Brain pericyte (primary cell): Measurements from ENCODE around the gene FMNL2.
"Not testable (repeated sequence)": the region's sequence is repeated elsewhere in the genome, so short reads cannot be mapped to it uniquely, and the experiment has no call there.

ENCODE experiments used
- DNase-seq: peaks from one replicate; pipeline ENCODE4 v3.0.0-alpha.2; 2012; ENCODE audit warnings: low read depth, low spot score

Gene FMNL2

GRCh38 chr2:152335016-152335725, at the start of gene FMNL2:
TSS of gene FMNL2 (plus strand) at chr2:152335174.
- no peak for DNase-seq

- no peak for DNase-seq
Observed at GRCh38 chr2:152292991-152293390, 42.0 kb upstream of the FMNL2 start.

- no peak for DNase-seq
Observed at GRCh38 chr2:152297715-152298114, 37.3 kb upstream of the FMNL2 start.

GRCh38 chr2:152298754-152299153, 36.2 kb upstream of the FMNL2 start:
- no peak for DNase-seq

GRCh38 chr2:152301131-152301530, 33.8 kb upstream of the FMNL2 start:
- DNase-seq = no peak

GRCh38 chr2:152303951-152304350, 31.0 kb upstream of the FMNL2 start:
- no peak for DNase-seq

GRCh38 chr2:152304836-152305235, 30.1 kb upstream of the FMNL2 start:
- DNase-seq = no peak

- DNase-seq = no peak
Observed at GRCh38 chr2:152307863-152308262, 27.1 kb upstream of the FMNL2 start.

GRCh38 chr2:152309352-152310214, 25.4 kb upstream of the FMNL2 start:
- no peak for DNase-seq

GRCh38 chr2:152319822-152320570, 15.0 kb upstream of the FMNL2 start:
- no peak for DNase-seq

- DNase-seq = no peak
Observed at GRCh38 chr2:152320814-152321213, 14.2 kb upstream of the FMNL2 start.

- no peak for DNase-seq
Observed at GRCh38 chr2:152322222-152322621, 12.8 kb upstream of the FMNL2 start.

GRCh38 chr2:152325126-152325525, 9.8 kb upstream of the FMNL2 start:
- not testable (repeated sequence) for DNase-seq

GRCh38 chr2:152326710-152327109, 8.3 kb upstream of the FMNL2 start:
- DNase-seq = no peak

- no peak for DNase-seq
Observed at GRCh38 chr2:152328013-152328412, 7.0 kb upstream of the FMNL2 start.

- DNase-seq = no peak
Observed at GRCh38 chr2:152330235-152330866, 4.6 kb upstream of the FMNL2 start.

GRCh38 chr2:152334701-152335015, 316 bp upstream of the FMNL2 start:
- no peak for DNase-seq

GRCh38 chr2:152335726-152336118, 748 bp downstream of the FMNL2 start:
- DNase-seq = no peak

- no peak for DNase-seq
Observed at GRCh38 chr2:152336119-152336853, 1.3 kb downstream of the FMNL2 start.

GRCh38 chr2:152336854-152337510, 2.0 kb downstream of the FMNL2 start:
- no peak for DNase-seq

- DNase-seq = no peak
Observed at GRCh38 chr2:152337511-152337903, 2.5 kb downstream of the FMNL2 start.
